NCI-H82 treated with DMSO at 0.1 percent for 48 hours (cell line): ENCODE data around the gene NPTX1.
"Not testable (repeated sequence)": the region's sequence is repeated elsewhere in the genome, so short reads cannot be mapped to it uniquely, and the experiment has no call there.

Experiments used
- DNase-seq: peaks from one replicate; lab custom pipeline; 2025; ENCODE audit not compliant: unreplicated experiment; lab: John Stamatoyannopoulos, UW

The NPTX1 gene, protein sequence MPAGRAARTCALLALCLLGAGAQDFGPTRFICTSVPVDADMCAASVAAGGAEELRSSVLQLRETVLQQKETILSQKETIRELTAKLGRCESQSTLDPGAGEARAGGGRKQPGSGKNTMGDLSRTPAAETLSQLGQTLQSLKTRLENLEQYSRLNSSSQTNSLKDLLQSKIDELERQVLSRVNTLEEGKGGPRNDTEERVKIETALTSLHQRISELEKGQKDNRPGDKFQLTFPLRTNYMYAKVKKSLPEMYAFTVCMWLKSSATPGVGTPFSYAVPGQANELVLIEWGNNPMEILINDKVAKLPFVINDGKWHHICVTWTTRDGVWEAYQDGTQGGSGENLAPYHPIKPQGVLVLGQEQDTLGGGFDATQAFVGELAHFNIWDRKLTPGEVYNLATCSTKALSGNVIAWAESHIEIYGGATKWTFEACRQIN

DNA sequence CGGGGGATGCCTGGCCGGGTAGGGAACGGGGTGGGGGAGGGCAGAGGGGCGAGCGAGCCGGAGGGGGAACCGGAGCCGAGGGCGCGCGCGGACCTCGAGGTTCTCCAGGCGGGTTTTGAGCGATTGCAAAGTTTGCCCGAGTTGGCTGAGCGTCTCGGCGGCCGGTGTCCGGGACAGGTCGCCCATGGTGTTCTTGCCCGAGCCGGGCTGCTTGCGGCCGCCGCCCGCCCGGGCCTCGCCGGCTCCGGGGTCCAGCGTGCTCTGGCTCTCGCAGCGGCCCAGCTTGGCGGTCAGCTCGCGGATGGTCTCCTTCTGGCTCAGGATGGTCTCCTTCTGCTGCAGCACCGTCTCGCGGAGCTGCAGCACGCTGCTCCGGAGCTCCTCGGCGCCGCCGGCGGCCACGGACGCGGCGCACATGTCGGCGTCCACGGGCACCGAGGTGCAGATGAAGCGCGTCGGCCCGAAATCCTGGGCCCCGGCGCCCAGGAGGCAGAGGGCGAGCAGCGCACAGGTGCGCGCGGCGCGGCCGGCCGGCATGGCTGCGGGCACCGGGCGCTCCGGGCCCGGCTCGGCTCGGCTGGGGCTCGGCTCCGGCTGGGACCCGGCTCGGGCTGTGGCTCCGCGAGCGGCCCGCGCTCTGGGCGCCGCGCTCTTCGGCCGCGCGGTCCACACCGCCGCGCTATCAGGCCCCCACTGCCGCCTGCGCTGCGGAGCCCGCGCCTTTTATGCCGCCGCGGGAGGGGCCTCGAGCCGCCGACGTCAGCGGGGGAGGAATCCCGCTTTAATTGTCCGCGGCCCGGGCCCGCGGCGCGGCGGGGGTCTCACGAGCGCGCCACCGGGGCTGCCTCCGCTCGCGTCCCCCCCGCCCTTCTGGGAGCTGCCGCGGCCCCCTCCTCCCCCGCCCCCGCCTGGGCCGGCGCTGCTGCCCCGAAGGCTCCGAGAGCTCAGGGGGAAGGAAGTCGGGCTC is at the start of gene NPTX1:
Gene NPTX1 (minus strand): TSS at position 698 of the 967 bp plus-strand sequence. CDS start 161 bp downstream, at position 537.
- peak; percentile 50 for DNase-seq

DNA sequence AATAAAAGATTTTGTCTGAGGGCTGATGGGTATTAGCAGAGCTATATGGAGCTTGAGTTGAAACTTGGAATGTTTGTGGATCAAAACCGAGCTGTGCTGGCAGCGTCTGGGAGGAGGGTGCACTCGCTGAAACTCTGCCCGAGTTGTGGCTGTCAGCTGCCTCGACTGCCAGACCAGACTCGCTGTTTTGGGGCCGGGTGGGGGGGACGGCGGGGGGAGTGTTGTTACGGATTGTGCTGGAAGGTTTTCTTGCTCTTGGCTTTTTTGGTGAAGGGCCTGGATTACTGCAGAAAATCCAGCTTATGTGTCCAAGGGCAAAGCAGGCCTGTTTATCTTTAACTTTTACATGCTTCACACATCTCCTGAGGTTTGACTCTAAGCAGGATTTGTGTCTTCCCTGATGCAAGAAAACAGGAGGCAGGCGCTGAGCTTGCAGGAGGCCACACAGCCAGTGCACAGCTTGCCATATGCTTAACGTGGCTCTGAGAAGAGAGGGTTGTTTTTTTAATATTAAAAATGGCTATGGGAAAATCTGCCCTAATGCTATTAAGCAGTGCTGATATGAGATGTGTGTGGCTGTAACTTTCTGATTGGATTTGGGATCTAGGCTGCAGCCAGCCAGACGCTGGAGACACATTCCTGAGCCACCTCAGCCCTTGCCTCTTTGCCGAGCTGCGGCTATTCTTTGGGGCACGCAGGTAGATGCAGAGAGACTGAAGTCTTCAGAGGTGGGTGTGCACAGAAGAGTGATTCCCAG is 47.7 kb upstream of the NPTX1 start:
- DNase-seq: peak; percentile 99

DNA sequence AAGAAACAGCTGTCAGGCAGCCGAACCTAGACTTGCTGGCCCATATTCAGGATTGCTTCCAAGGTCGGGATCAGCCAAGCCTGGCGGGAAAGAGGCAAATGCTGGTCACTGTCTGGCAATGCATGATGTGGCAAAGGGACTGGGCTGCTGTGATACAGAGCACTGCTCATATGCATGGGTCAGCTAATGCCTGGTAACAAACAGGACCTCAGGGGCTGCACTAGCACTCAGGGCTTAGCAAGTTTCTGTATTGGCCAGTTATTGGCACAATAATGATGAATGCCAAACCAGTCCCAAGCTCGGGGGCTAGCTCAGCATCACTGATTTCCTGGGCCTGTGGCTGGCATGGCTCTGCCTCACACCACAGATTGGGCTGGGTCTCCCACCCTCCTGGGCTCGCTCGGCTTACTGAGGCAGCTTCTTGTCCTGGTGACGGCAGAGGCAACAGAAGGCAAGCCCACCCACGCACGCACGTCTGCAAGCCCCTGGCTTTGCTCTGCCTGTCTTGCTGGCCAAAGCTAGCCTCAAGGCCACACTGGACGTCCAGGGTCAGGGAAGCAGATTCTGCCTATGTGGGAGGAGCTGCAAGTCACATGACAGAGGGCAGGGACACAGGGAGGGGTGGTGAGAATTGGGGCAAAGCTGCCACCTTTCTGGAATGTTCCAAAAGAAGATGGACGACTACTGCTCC is 46.8 kb upstream of the NPTX1 start:
- no peak for DNase-seq

DNA sequence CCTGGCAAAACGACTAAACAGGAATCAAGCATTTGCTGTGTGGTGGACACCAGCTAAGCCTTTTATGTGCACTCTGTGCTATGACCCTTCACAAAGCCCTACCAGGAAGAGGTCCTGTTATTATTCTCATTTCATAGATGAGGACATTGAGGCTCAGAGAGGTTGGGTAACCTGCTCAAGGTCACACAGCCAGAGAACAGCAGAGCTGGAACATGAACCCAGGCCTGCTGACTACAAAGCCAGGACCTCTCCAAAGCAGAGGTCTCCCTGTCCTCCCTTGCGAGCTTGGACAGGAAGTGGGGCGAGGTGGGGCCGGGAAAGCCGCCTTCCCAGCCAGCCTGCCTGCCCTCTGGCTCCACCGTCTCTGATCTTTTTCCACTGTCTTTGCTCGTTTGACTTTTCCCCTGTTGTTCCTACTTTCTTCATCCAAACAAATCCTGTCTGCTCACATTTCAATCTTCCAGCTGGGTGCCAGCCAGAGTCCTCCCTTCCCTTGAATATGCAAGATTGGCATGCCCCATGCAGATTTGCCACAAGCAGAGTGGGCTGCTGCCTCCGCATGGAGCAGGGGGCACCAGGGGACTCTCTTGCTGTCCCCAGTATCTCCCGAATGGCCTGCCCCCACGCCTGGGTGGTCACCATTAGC is 44.5 kb upstream of the NPTX1 start:
- DNase-seq: no peak

DNA sequence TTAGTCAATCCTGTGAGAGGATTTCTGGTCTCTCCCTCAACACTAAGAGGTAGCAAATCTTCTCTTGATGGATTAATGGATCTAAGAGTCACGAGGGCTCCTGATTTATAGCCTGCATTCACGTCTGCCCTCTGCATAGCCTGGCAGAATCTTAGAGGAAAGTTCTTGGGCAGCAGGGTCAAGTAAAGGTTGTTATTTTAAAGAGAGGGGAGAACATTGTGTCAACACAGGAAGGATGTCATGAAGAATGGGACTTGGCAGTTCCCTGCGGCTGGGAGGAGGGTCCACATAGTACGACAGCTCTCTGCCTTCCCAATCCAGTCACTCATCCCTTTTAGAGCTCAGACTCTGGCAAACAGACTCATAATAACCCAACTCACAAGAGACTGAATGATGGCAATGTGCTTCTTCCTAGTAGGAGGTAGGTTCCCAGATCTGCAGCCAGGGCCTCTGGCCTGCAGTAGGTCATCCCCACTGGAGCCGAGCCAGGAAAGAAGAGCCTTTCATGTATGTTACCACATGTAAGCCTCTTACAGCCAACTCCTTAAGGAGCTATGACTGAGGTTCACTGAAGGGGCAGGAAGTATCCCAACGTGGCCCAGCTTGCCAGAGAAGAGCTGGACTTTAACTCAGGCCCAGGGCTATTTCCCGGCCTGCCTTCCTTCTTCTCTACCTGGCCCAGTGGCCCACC is 42.8 kb upstream of the NPTX1 start:
- DNase-seq: peak; percentile 98

DNA sequence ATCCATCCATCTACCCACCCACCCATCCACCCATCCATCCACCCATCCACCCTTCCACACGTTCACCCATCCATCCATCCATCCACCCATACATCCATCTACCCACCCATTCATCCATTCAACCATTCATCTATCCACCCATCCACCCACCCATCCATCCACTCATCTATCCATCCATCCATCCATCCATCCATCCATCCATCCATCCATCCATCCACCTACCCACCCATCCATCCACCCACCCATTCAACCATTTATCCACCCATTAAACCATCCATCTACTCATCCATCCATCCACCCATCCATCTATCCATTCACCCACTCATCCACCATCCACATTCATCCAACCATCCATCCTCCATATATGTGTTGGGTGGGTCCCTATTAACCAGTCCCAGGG is 42.0 kb upstream of the NPTX1 start:
- no peak for DNase-seq

DNA sequence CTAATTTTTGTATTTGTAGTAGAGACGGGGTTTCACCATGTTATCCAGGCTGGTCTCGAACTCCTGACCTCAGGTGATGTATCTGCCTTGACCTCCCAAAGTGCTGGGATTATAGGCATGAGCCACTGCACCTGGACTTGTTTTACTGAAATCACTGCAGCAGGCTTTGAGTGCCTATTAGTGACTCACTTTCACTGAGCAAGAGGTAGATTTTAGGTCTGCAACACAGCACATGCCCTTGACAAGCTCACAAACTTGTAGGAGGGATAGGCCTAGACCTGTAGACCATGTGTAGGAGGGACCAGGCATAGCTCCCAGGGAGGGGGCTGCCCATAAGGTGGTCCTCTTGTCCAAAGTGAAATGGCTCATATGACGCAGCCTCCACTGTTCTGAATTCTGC is 41.2 kb upstream of the NPTX1 start:
- DNase-seq: no peak

DNA sequence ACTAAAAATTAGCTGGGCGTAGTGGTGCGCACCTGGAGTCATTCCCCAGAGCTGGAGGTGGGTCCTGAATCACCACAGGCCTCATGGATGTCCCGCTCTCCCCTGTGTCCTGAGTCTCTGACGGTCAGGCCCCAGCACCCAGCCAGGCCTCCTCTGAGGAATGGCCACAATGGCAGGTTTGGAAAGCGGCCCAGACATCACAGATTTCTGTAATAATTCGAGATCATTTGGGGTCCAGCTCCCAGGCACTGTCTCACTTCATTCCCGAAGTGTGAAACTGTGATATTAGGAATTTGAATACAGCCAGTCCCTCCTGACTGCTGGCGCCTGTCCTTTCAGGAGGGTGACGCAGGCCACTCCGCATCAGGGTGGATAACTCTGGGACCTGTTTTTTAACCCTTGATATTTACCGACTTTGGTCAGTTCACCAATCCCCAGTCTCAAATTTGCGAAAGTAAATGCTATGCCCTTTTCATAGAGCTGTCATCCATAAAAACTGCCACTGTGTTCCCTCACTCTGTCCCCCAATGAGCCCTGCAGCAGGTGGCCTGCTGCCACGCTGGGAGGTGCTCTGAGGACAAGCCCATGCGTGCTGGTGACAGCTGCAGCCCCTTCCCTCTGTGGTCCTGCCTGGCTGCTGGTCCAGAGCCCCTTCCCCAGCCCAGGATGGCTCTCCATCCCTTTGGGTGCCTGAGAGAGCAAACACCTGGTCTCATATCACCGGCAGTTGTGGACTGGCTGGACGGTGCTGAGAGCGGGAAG is 39.9 kb upstream of the NPTX1 start:
- no peak for DNase-seq

DNA sequence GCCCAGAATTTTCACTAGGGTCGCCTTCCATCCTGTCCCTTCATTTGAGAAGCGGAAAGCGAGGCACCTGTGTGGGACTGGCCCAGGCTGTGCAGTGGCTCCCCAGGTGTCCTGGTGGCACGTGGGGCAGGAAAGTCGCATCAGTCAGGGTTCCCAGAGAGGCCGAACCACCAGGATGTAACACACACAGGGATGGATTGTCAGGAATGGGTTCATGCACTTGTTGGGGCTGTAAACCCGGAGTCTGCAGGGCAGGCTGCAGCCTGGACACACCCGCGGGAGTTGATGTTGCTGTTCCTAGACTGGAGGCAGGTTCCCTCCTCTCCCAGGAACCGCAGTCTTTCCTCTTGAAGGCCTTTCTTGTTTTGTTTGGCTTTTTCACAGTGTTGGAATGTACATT is 37.5 kb upstream of the NPTX1 start:
- DNase-seq: no peak

DNA sequence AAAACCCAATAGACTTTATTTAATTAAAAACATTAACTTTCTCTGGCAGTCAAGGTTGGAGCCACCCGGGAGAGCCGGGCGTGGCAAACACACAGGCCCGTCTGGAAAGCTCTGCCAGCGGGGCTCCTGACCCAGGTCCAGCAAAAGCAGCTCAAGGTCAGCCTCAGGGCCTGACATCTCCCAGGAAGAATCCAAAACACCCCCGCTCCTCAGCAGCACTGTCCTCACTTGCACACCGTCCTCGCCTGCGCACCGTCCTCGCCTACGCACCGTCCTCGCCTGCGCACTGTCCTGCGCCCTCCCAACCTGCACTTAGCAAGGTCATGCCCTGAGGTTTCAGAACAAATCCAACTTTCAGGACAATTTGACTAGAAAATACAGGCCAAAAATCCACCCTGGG is 36.8 kb upstream of the NPTX1 start:
- DNase-seq: no peak

DNA sequence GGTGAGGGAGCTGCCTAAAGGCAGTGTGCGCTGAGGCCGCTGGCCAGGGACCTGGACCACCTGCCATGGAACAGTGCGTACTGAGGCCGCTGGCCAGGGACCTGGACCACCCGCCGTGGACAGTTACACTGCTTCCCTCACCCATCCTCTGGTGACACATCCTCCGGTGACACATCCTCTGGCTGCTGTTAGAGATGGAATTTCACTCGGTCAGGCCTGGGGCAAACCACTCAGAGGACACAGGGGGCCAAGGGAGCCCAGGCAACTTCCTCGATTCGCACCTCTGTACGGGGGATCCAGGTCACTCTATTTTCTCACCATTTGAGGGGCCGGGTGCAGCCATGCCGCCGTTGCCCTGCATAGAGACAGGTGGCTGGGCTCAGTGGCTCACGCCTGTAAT is 35.8 kb upstream of the NPTX1 start:
- DNase-seq: no peak

DNA sequence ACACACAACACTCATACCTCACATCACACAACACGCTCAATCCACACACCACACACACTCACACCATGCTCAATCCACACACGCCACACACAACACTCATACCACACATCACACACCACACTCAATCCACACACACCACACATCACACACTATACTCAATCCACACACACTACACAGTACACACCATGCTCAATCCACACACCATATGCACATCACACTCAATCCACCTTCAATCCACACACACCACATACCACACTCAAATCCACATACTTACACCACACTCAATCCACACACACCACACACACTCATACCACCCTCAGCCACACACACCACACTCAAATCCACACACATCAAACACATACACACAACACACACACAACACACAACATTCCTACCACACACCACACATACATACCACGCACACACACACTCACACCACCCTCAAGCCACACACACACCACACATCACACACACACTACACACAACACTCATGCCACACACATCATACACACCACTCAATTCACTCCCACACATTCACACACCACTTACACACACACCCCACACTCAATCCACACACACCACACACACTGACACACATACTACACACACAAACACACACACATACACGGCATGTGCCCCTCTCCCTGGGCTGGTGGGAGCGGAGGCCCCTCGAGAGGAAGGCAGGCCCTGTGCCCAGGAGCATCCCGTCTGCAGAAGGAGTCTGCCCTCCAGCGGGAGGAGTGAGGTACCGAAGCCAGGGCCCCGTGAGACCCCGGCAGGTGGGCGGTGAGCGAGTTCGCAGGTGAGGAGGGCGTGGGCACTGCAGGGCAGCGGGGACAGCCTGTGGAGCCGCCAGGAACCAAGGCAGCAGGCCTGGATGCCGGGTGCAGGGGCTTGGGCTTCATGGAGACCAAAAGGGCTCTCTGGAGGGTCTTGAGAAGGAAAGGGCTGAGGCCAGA is 35.1 kb upstream of the NPTX1 start:
- DNase-seq: no peak

DNA sequence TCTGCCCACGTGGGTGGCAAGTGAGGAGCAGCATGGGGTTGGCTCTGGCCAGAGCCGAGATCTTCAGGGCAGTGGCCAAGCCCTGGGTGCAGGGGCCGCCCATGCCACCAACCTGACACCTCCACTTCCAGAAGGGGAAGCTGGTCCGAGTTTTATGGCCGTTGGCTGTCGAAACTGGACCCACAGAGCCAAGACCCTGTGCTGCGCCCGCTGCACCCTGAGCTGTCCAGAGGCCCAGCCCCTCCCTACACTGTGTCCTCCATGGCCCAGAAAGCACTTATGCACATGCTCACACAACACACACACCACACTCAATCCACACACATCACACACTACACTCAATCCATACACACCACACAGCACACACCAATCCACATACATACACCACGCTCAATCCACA is 34.4 kb upstream of the NPTX1 start:
- DNase-seq: no peak

DNA sequence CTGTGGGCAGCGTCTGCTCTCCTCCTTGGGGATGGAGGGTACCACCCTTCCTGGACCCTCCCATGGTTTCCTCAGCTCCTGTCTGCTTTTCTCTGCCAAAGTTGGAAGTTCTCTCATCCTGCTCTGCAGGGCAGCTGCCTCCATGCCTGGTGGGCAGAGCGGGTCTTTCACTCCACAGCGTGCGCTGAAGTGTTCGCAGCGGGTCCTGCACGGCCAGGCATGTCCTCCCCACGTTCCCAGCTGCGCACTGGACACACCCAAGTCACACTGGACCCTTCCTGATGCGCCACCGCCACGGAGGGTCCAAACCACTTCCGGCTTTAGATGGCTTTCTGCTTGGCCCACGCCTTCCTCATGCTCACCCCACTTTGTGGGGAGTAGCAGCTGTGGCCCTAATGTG is 33.7 kb upstream of the NPTX1 start:
- DNase-seq: no peak

DNA sequence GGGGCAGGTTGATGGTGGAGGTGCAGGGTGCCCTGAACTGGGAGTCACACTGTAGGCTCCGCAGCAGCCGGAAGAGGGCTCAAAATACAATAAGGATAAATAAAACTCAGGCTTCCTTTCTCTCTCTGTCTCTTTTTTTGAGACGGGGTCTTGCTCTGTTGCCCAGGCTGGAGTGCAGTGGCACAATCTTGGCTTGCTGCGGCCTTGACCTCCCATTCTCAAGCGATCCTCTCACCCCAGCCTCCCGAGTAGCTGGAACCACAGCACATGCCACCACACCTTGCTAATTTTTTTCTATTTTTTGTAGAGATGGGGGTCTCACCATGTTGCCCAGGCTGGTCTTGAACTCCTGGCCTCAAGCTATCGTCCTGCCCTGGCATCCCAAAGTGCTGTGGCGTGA is 32.9 kb upstream of the NPTX1 start:
- no peak for DNase-seq

DNA sequence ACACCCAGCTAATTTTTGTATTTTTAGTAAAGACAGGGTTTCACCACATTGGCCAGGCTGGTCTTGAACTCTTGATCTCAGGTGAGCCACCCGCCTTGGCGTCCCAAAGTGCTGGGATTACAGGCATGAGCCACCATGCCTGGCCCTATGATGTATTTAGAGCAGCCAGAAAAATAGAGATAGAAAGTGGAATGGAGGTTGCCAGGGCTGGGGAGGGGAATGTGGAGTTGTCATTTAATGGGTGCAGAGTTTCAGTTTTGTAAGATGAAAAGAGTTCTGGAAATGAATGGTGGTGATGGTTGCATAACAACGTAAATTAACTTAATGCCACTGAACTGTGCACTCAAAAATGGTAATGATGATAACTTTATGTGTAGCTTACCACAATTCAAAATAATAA is 31.6 kb upstream of the NPTX1 start:
- no peak for DNase-seq

DNA sequence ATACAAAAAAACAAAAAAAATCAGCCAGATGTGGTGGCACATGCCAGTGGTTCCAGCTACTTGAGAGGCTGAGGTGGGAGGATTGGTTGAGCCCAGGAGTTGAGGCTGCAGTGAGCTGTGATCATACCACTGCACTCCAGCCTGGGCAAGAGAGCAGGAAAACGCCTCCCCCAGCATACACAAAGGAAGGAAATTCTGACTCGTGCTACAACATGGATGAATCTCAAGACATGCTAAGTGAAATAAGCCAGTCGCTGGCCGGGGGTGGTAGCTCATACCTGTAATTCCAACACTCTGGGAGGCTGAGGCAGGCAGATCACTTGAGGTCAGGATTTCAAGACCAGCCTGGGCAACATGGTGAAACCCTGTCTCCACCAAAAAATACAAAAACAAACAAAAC is 30.8 kb upstream of the NPTX1 start:
- DNase-seq: not testable (repeated sequence)
